NOMO-1 treated with DMSO at 0.1 percent for 48 hours (cell line): Measurements from ENCODE around the gene MEAK7.

ENCODE experiments used
- DNase-seq: peaks from one replicate; lab custom pipeline; 2025; ENCODE audit not compliant: unreplicated experiment; lab: John Stamatoyannopoulos, UW

The MEAK7 gene

DNA sequence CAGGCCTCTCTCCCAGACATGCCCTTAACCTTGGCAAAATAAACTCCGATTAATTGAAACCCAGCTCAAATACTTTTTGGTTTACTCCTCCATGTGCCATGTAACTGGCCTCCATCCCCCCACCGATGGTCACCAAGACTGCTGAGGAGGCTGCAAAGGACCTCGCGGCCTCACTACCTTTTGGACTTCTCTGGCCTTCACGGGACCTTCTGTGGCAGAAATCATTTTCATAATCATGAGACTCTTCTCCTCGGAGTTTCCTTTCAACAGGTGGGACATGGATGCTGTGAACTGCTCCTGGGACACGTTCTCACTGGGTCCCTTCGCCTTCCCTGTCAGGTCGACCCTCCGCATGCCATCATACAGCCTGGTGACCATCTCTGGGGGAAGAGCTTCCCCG, 9.0 kb downstream of the MEAK7 start:
- no peak for DNase-seq

DNA sequence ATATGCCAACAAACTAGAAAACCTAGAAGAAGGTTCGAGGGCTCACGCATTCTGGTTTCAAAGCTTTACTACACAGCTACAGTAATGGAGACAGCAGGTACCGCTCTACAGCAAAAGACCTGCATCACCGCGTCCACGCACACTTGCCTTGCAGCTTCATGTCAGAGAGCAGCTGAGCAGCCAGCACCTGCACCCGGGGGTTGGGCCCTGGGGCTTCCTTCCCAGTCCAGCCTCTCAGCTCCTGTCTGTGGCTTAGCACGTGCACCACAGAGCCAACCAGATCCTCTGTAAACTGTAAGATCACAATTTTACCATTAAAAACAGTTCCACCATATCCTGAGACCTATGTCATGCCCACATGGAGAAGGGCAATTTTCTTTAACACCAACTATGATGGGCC, 15.3 kb downstream of the MEAK7 start:
- no peak for DNase-seq

DNA sequence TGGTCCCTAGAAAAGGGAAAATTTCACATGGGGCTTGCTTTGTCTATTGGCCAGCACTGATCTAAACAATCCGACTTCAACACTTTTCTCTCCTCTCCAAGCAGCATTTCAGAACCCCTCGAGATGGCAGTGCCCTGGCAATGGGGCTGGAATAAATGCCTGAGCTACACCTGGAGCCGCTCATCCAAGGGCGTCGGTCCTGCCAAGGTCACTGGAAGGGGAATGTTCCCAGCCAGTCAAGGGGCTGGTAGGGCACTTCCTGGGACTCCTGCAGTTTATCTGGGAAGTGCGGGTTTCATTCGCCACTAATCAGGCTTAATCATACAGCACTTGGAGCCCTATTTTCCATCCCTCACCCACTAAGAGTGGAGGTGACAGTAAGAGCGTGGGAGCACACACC, 17.1 kb downstream of the MEAK7 start:
- no peak for DNase-seq

DNA sequence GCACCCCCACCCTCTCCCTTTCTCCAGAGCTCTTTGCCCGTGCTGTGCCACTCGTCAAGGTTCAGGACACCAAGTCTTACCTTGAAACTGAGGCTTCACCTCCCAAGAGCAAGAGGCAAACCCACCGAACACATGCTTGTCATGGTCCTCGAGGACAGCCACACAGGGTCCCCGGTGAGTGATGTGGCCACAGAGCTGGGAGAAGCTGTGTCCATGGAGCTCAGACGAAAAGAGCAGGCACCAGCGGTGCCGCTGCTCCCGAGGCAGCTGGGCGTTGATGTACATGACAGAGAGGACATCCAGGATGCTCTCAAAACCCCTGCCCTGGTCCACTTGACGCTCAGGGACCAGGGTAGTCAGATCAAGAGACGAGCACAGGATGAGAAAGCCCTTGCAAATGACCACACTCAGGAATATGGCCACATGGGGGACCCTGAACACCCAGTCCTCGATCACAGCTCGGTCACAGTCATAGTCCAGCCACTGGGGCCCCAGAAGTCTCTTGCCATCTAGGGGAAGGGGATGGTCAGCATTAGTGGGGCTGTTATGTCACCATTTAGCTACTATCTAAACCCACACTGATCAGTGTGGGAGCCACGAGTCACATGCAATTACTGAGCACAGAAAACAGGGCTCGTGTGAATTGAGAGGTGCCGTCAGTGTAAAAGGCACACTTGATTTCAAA, 17.8 kb downstream of the MEAK7 start:
- DNase-seq = no peak

DNA sequence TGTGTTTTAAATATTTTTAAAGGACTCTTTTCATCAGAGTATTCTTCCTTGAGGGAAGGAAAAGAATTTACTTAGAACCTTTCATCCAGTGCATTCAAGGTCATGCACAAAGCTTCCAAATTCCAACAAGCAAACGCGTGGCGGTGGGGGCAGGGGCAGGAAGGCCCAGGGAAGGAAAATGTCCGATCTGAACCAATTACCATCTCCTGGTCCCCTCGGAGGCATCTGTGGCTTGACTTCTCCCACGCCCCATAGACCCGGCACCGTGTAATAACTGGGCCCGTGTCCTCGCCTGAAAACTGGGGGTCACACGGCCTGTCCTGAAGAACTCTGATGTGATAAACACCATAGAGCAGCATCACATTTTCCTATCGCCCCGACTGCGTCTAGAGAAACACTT, 18.3 kb downstream of the MEAK7 start:
- no peak for DNase-seq

DNA sequence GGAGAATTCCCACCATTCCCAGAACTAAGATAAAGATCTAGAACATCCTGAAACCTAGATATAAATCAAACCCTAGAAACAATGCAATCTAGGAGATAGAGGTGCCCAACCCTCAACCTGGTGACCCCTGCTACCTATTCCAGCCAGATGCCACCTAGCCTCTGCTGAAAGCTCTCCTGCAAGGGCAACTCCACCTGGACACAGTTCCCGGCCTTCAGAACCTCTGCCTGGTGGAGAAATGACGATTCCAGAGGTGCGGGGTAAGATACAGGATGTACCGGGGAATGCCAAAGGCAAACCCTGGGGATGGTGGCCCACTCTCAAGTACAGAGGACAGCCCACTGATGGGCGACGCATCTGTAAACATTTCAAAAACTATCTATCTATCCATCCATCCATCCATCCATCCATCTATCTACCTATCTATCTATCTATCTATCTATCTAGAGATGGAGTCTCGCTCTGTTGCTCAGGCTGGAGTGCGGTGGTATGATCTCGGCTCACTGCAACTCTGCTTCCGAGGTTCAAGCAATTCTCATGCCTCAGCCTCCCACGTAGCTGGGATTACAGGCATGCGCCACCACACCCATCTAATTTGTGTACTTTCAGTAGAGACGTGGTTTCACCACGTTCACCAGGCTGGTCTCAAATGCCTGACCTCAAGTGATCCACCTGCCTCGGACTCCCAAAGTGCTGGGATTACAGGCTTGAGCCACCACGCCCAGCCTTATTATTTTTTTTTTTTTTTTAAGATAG, 19.0 kb downstream of the MEAK7 start:
- no peak for DNase-seq

DNA sequence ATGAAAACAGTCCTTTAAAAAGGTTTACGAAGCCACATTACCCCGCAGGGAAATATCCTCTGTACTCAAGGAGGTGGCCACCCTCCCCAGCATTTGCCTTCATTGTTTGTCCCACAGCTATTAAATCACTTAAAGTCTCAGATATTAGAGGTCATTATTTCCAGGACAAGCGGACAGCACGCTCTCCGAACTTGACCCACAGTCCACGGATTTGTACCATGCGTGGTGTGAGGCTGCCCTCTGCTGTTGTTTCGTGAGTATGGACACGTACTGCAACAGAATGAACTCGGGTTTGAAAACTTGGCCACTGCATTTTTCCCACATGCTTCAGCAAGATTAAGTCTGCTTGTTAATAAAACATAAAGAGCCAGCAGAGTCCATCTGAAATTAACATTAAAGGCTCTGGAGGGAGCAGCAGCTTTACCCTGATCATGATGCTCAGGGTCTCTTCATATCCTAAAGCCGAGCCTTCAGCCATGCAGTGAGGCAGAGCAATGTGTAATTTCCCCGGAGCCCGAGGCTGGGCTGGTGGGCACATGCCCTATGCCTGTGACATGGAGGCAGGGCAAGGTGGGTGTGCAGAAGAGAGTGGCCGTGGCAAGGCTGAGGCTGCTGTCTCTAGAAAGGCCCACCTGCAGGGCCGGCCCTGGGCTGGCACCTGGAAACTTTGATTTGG, 19.7 kb downstream of the MEAK7 start:
- DNase-seq = peak; percentile 16

DNA sequence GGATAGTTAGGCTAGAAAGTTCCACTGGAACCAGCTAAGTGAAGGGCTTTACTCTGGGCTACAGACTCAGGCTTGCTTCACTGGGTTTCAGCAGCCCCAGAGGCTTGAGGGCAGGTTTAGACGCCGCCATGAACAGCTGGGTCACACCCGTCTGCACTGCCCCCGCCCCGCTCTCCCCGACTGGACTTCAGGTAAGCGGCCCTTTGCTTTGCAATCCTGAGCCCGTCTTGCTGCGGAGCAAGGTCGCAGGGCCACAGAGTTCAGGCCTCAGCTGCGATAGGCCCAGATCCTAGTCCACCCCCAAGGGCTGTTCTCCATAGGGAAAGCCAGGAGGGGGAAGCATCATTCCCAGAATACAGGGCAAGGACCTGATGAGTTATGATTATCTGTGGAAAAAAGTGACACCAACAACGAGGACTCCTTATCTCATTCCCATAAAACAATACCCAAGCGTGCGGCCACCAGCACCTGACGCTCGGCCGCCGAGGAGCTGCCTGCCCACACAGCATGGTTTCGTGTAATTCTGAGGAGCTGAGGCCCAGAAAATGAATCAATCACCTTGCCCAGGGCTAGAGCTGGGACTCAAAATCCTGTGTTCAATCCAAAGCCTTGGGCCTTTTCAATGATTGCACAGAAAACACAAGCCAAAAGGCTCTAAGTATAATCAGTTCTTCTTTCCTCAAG, 20.4 kb downstream of the MEAK7 start:
- DNase-seq = no peak

DNA sequence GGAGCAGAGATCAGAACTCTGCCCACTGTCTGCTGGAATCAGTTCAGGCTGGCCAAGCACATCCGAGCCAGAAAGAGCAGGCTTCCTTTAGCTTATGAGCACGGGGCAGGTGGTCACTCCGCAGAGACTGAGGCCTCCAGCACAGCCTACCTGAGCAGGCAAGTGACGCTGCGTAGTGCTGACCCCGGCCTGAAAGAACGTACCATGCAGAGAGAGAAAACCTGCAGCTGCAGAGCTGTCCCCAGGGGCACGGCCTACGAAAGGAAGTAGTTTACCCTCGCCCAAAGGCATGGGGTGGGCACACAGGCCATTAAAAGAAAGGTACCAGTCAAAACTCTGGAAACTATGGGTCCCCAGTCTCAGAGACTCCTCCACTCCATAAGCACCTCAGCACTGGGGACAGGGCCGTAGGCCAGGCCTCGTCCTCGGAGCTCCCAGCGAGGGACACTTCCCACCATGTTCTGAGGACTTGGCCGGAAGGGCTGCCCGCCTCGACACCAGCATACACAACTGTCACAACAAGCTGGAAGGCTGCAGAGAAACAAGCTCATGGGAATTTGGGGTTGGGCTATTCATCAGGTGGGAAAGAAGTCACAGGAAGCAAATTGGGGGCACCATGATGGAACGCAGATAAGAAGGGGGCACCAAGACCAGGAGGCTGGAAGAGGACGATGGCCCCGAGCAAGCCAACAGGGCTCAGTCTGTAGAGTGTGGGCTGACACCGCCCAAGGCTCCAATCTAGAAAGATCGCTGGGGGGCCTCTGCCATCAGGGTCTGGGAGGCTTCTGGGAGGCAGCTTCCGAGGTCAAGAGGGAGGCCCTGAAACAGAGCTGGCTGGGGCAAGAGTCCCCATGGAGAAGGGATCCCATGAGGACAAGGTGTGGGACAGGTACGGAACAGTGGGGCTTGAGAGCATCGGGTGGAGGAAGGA, 21.2 kb downstream of the MEAK7 start:
- no peak for DNase-seq

DNA sequence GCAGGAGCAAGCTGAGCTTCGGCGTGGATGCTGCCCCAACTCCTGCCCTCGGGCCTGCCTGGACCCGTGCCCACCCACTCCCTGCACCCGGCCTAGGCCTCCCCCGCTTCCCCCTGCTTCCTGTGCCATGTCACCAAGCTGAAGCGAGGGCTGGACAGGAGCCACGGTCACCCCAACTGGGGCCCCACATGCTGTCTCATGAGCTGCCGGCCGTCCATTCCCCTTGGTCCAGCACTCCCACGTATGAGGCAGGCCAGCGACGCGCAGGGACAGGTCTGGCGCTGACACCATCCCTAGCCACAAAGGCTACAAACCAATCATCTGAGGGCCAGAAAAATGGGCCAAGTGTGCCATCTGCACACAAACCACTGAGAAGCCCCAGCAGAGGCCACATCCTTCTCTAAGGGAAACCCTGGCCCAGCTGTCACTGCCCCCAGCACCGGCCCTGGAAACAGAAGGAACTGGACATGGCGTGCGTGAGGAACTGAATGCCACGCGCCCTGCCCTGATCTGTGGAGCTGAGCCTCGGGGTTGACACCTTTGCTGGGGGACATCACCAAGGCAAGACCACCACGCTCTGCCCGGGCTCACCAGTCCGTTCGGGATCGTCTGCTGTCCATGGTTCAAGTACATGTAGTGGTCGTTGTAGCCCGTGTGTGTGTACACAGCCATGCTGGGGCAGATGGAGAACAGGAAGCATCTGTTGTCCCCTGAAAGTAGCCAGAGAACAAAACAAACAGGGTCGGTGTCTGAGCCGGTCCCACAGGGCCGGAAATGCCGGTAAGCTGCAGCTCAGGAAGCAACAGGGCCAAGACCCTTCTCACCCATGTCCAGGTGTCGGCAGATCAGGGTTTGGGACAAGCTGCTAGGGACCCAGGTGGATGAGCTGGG, 22.2 kb downstream of the MEAK7 start:
- DNase-seq = no peak

DNA sequence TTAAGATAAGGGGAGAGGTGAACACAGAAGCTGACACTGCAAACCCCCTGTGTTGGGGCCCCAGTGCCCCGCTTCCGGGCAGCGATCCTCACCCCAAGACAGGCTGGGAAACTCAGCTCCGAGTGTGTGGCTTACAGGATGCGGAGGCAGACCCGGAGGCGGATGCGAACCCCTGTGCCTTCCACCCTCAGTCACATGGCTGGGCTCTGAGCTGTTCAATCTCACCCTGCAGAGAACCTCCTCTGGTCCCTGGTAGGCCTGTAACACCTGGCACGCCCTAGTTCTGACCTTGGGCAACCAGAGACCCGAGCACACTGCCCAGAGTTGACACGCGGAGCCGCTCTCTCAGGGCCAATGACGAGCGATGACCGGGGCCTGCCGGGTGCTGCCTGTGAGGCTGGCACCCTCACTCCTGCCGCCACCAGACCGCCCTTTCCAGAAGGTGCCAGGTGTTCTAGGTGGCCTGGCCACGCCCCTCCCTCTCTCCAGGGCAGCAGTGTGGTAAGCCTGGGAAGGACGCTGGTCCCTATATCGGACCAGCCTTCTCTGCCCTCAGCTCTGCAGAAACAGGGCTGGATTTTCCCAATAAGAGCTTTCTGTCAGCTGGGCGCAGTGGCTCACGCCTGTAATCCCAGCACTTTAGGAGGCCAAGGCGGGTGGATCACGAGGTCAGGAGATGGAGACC, 23.3 kb downstream of the MEAK7 start:
- DNase-seq = no peak

DNA sequence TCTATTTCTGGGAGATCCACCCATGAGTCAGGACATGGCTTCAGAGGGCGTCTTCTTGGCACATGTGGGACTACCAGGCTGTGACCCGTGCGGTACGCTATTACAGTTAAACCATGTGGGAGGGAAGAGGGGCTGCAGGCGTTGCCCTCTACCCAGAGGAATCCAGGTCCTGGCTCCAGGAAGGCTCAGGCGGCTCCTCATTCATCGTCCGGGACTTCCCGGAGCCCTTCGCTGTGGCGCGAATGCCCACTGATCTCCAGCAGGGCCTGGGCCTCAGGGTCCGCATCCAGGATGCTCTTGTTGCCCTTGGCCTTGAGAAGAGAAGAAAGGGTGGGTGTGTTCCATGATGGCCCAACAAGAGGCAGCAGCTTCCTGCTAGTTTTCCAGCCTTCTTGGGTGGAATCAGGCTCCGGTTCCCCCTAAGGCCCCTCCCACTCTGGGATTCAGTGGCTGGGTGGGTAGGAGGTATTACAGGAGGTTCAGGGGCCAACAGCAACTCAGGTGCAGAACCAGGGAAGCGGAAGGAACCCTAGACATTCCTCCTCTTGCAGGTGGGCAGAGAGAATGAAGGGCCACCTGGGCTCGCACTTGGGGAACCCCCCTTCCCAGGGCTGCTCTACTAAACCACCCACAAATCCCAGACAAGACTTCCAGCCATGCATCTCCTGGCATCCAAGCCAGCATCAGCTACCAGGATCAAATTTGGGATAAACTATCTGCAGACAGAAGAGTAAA, 24.6 kb downstream of the MEAK7 start:
- DNase-seq = no peak

DNA sequence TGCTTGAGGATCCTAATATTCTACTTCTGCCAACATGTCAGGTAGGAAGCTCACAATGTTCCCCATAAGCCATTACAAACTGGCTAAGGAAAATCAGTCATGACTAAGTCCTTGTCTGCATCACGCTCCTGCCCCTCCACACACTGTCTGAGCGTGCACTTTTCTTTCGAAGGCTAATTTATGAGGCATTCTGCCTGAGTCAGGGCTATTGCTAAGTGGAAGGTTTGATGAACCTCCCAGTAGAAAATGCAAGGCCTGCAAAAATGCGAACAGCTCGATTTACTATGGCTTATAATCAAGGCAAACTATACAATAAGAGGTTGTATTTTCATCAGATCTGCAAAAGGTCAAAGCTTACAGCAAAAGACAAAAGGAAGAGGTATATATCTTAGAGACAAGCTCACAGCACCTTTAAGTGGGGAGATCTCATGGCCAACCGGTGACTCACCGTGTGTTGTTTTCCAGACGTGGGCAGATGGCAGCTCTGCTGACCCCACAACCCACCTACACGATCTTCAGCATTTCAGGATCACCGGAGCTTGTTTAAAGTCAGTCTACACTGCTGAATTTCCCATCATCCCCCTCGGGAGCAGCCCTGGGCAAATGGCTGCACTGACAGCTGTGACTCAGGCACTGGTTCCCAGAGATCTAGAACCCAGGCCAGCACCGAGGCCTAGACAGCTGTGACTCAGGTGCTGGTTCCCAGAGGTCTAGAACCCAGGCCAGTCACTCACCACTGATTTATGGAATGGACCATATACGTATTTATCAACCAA, 26.1 kb downstream of the MEAK7 start:
- DNase-seq = no peak

DNA sequence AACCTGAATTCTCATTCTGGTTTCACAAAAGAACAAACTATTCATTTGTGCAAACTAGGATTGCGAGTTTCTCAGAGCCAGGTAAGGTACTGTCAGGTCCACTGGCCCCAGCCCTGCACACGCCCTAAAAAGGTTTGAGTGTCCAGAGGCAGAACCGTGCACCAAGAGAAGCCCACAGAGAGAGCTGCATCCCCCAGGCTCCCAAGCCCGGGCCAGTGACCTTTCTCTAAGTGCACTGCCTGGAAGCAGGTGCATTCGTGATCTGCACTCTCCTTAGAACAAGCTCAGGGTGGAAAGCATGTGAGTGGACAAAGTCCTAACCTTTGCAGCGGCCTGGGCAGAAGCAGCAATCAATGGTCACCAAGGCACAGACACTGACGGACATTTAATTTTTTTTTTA, 26.8 kb downstream of the MEAK7 start:
- DNase-seq = no peak

DNA sequence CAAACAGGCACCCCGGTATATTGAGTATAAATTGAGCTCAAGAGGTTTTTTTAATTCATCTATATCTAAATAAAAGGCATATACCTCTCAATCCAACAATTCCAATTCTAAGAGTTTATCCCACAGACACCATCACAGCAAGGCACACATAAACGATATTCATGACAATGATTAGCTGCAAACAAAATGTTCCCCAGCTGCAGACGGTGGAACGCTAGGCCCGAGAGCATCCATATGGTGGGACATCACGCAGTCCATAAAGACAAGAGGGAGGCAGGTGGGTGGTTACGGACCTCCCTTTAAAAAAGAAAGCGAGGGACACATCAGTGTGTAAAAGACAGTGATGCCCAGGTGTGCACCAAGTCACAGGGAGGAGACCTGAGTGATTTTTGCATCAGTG, 28.1 kb downstream of the MEAK7 start:
- no peak for DNase-seq

DNA sequence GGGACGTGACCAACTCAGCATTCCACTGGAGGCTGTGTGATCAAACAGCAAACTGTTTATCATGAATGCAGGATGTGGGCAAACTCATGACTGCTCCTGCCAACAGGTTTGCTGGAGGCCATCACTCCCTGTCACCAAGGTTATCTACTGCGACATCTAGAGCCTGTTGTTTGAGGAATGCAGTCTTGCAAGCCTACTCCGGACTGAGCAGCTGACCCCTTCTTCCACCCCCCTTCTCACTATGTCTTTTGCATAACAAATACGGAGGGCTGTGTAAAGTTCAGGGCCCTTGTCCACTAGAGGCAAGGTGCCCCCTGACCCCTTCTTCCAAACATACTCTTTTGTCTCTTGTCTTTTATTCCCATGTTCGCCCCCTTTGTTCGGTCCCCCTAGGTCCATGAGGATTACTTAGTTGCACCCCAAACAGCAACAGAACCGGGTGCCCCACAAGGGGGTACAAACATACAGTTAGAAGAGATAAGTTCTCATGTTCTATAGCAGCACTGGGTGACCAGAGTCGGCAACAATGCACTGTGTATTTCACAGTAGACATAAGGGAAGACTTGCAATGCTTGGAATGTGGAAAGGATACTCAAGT, 28.7 kb downstream of the MEAK7 start:
- no peak for DNase-seq

DNA sequence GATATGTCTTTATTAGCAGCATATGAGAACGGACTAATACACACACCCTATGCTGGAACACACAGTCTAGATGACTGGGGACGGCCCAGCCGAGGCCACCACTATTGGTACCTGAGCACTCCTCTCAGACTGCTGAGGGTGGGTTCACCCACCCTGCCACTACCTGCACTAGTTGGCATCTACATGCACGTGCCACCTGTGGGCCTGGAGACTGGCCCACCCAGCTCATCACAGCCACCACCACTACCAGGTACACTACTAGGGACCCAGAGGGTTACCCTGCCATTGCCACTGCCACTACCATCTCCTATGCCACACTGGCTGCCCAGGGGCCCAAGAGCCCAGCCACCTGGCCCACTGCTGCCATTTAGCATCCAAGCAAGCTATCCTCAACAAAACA, 32.5 kb downstream of the MEAK7 start:
- DNase-seq = no peak
